Measurements from ENCODE around the gene FBF1.
"Not testable (repeated sequence)": the region's sequence is repeated elsewhere in the genome, so short reads cannot be mapped to it uniquely, and the experiment has no call there.

GRCh38 chr17:75870228-75870627 lies 70.6 kb downstream of the FBF1 start:
- not testable (repeated sequence) for TF ChIP-seq TAF1 (IDR thresholded peaks at IDR 0.05; ENCODE audit: borderline replicate concordance, low read depth, low read length); POLR2AphosphoS5 (IDR thresholded peaks at IDR 0.05; ENCODE audit: low read depth, low read length)
